ENCODE data around the gene CNR2.

Gene CNR2

DNA sequence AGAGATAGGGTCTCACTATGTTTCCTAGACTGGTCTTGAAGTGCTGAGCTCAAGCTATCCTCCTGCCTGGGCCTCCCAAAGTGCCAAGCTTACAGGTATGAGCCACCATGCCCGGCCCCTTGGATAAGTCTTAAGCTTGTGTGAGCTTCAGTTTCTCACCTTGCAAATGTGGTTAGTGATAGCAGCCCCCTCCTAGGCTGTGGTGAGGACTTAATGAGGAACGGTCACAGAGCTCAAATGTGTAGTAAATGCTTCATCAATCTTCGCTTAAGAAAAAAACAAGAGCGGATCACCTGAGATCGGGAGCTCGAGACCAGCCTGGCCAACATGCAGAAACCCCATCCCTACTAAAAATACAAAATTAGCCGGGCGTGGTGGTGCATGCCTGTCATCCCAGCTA, 3.0 kb downstream of the CNR2 start:
- POLR2A ChIA-PET = interaction anchor here (0.6 to 2.3 kb wide), 2 partner anchors 132 to 151 kb away, joined by 3 to 7 read pairs; partner anchors contain the start of gene PITHD1
- no peak for DNase-seq (ENCODE audit: extremely low spot score)
- no peak for TF ChIP-seq ARNT (IDR thresholded peaks at IDR 0.05)
- no peak for TF ChIP-seq L3MBTL2 (conservative IDR thresholded peaks at IDR 0.05)
- TF ChIP-seq FOXK2 (IDR thresholded peaks at IDR 0.05) = no peak
- TF ChIP-seq ELF4 (IDR thresholded peaks at IDR 0.05) = no peak
- no peak for TF ChIP-seq LEF1 (IDR thresholded peaks at IDR 0.05; ENCODE audit: borderline replicate concordance)
- no peak for TF ChIP-seq HDGF (IDR thresholded peaks at IDR 0.05; ENCODE audit: borderline replicate concordance)
- TF ChIP-seq NFRKB (IDR thresholded peaks at IDR 0.05) = no peak
- TF ChIP-seq FOXA1 (IDR thresholded peaks at IDR 0.05) = no peak
- TF ChIP-seq SUZ12 (IDR thresholded peaks at IDR 0.05) = no peak
- no peak for TF ChIP-seq TARDBP (IDR thresholded peaks at IDR 0.05)
- CTCF ChIA-PET = interaction anchor here (0.6 kb wide), 1 partner anchor 16 kb away, joined by 3 read pairs; no protein-coding TSS in a partner anchor

DNA sequence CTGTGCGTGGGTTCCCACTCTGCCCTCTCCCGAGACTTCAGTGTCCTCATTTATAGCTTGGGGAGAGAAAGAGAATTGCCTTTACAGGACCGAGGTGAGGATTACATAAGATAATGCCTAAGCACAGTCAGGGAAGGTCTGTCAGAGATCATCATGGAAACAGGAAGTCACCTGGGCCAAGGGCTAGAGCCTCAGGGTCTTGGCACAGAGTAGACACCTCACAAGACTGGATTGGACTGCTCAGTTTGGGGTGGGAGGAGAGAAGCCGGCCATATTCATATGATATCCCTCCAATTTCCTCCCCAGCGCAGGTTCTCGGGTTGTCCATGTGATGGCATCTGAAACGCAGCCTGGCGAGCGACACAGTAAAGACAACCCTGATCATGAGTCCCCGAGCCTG, 3.8 kb downstream of the CNR2 start:
- POLR2A ChIA-PET = interaction anchor here (2.3 kb wide), 1 partner anchor 131 kb away, joined by 7 read pairs; the partner anchor contains the start of gene PITHD1
- CTCF ChIA-PET = no interaction called here
- TF ChIP-seq PKNOX1 (IDR thresholded peaks at IDR 0.05) (no peak), ARNT (IDR thresholded peaks at IDR 0.05) (no peak), SUZ12 (IDR thresholded peaks at IDR 0.05) (no peak), ELF4 (IDR thresholded peaks at IDR 0.05) (no peak), FOXA1 (IDR thresholded peaks at IDR 0.05) (no peak), BHLHE40 (IDR thresholded peaks at IDR 0.05; ENCODE audit: borderline replicate concordance) (no peak), ZNF384 (IDR thresholded peaks at IDR 0.05) (no peak), HDGF (IDR thresholded peaks at IDR 0.05; ENCODE audit: borderline replicate concordance) (no peak), NFRKB (IDR thresholded peaks at IDR 0.05) (no peak), SP1 (IDR thresholded peaks at IDR 0.05) (no peak), CTBP1 (IDR thresholded peaks at IDR 0.05; ENCODE audit: borderline replicate concordance) (no peak), FOXK2 (IDR thresholded peaks at IDR 0.05) (no peak), LEF1 (IDR thresholded peaks at IDR 0.05; ENCODE audit: borderline replicate concordance) (no peak), FOXM1 (IDR thresholded peaks at IDR 0.05; ENCODE audit: borderline replicate concordance) (no peak), L3MBTL2 (conservative IDR thresholded peaks at IDR 0.05) (no peak), TARDBP (IDR thresholded peaks at IDR 0.05) (no peak)
- DNase-seq (ENCODE audit: extremely low spot score) = no peak

DNA sequence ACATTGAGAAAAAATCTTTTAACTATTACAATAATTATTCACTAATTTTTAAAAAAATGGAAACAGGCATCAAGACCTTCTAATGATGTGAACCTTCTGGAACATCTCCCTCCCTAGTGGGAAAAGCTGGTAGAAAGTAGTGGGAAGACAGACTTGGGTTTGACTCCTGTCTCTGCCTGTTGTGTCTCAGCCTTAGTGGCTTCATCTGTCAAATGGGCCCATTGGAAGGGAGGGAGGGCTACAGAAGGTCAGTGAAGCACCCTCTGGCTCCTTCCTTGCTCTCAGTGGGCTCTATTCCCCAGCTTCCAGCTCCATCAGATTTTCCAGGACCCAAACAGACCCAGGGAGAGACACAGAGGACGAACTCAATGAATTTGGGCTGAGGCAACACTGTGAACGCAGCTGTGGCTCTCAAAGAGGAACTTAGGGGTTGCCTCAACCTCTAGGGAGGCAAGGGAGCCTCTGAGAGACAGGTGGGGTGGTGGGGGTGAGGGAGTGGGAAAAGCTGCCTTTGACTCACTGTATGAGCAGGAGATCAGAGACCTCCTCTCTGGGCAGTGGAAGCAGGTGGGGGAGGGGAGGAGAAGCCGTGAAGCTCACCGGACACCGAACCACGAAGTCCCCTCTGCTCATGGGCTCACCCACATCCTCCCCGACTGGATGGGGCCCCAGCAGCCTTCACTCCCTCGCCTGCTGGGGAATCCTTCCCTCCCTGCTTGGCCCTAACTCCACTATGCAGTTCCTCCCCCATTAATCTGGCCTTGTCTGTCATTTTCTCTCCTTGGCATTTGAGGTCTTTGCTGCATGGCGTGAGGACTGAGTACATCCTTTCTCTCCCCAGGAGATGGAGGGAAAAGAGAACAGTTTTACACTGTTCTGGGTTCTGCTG, 4.5 kb downstream of the CNR2 start:
- no peak for TF ChIP-seq ELF4 (IDR thresholded peaks at IDR 0.05)
- TF ChIP-seq SP1 (IDR thresholded peaks at IDR 0.05) = no peak
- no peak for TF ChIP-seq TARDBP (IDR thresholded peaks at IDR 0.05)
- TF ChIP-seq SUZ12 (IDR thresholded peaks at IDR 0.05) = no peak
- TF ChIP-seq ARNT (IDR thresholded peaks at IDR 0.05) = no peak
- no peak for TF ChIP-seq L3MBTL2 (conservative IDR thresholded peaks at IDR 0.05)
- TF ChIP-seq BHLHE40 (IDR thresholded peaks at IDR 0.05; ENCODE audit: borderline replicate concordance) = no peak
- no peak for TF ChIP-seq FOXA1 (IDR thresholded peaks at IDR 0.05)
- TF ChIP-seq CTBP1 (IDR thresholded peaks at IDR 0.05; ENCODE audit: borderline replicate concordance) = no peak
- TF ChIP-seq FOXM1 (IDR thresholded peaks at IDR 0.05; ENCODE audit: borderline replicate concordance) = no peak
- TF ChIP-seq FOXK2 (IDR thresholded peaks at IDR 0.05) = no peak
- CTCF ChIA-PET = no interaction called here
- POLR2A ChIA-PET = interaction anchor here (1.0 kb wide), 1 partner anchor 8 kb away, joined by 3 read pairs; no protein-coding TSS in a partner anchor
- no peak for DNase-seq (ENCODE audit: extremely low spot score)

DNA sequence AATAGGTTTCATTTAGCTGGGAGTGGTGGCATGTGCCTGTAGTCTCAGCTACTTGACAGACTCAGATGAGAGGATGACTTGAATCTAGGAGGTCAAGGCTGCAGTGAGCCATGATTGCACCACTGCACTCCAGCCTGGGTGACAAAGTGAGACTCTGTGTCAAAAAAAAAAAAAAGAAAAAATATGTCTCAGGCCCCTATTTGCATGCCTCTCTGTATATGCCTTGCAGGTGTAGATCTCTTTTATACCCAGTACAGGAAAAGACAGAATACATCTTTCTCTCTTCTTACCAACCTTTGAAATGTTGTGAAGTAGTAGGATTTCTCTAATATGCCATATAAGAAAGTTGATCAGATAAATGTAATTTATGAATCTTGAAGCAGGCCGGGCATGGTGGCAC, 6.4 kb downstream of the CNR2 start:
- CTCF ChIA-PET = no interaction called here
- TF ChIP-seq SP1 (IDR thresholded peaks at IDR 0.05) = no peak
- TF ChIP-seq ARNT (IDR thresholded peaks at IDR 0.05) = no peak
- no peak for TF ChIP-seq ELF4 (IDR thresholded peaks at IDR 0.05)
- TF ChIP-seq ZNF384 (IDR thresholded peaks at IDR 0.05) = no peak
- TF ChIP-seq CTBP1 (IDR thresholded peaks at IDR 0.05; ENCODE audit: borderline replicate concordance) = no peak
- no peak for DNase-seq (ENCODE audit: extremely low spot score)
- POLR2A ChIA-PET = no interaction called here

DNA sequence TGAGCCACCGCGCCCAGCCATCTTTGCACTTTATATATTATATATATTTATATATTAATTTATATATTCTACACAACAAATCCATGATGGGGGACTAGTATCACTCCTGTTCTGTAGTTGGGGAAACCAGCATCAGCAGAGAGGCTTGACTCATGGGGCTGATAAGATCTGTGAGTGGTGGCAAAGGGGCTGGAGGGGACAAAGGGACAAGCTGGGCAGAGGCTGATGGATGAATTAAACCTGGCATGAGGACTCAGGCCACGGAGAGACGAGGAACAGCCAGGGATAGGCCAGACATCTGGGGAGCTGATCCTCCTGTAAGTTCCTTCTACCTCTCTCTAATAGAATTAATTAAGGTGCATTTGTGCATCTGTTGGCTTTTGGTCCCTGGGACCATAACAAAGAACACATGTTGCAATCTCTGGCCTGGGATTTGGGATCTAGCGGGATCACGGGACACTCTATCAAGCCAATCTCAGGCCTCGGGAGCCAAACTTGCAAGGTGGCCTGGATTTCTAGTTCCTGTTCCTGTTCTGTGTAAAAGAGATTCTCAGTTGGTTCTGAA, 7.6 kb downstream of the CNR2 start:
- ChIA-PET CTCF (no interaction called here), POLR2A (no interaction called here)
- DNase-seq (ENCODE audit: extremely low spot score) = no peak
- TF ChIP-seq ZNF384 (IDR thresholded peaks at IDR 0.05) = no peak
- no peak for TF ChIP-seq FOXK2 (IDR thresholded peaks at IDR 0.05)
- no peak for TF ChIP-seq SP1 (IDR thresholded peaks at IDR 0.05)
- no peak for TF ChIP-seq FOXA1 (IDR thresholded peaks at IDR 0.05)
- TF ChIP-seq FOXM1 (IDR thresholded peaks at IDR 0.05; ENCODE audit: borderline replicate concordance) = no peak
- no peak for TF ChIP-seq BHLHE40 (IDR thresholded peaks at IDR 0.05; ENCODE audit: borderline replicate concordance)
- no peak for TF ChIP-seq TARDBP (IDR thresholded peaks at IDR 0.05)
- TF ChIP-seq L3MBTL2 (conservative IDR thresholded peaks at IDR 0.05) = no peak
- TF ChIP-seq ARNT (IDR thresholded peaks at IDR 0.05) = no peak
- TF ChIP-seq HDGF (IDR thresholded peaks at IDR 0.05; ENCODE audit: borderline replicate concordance) = no peak
- TF ChIP-seq SUZ12 (IDR thresholded peaks at IDR 0.05) = no peak
- no peak for TF ChIP-seq CTBP1 (IDR thresholded peaks at IDR 0.05; ENCODE audit: borderline replicate concordance)
- no peak for TF ChIP-seq ELF4 (IDR thresholded peaks at IDR 0.05)

GRCh38 chr1:23904748-23905357, 8.3 kb downstream of the CNR2 start:
- no peak for DNase-seq (ENCODE audit: extremely low spot score)
- TF ChIP-seq SUZ12 (IDR thresholded peaks at IDR 0.05) = no peak
- TF ChIP-seq PKNOX1 (IDR thresholded peaks at IDR 0.05) = no peak
- TF ChIP-seq CTBP1 (IDR thresholded peaks at IDR 0.05; ENCODE audit: borderline replicate concordance) = no peak
- no peak for TF ChIP-seq SP1 (IDR thresholded peaks at IDR 0.05)
- TF ChIP-seq ZNF384 (IDR thresholded peaks at IDR 0.05) = no peak
- no peak for TF ChIP-seq HDGF (IDR thresholded peaks at IDR 0.05; ENCODE audit: borderline replicate concordance)
- TF ChIP-seq TARDBP (IDR thresholded peaks at IDR 0.05) = no peak
- no peak for TF ChIP-seq ARNT (IDR thresholded peaks at IDR 0.05)
- no peak for TF ChIP-seq FOXK2 (IDR thresholded peaks at IDR 0.05)
- TF ChIP-seq FOXM1 (IDR thresholded peaks at IDR 0.05; ENCODE audit: borderline replicate concordance) = no peak
- TF ChIP-seq LEF1 (IDR thresholded peaks at IDR 0.05; ENCODE audit: borderline replicate concordance) = no peak
- TF ChIP-seq NFRKB (IDR thresholded peaks at IDR 0.05) = no peak
- no peak for TF ChIP-seq ELF4 (IDR thresholded peaks at IDR 0.05)
- no peak for TF ChIP-seq FOXA1 (IDR thresholded peaks at IDR 0.05)
- TF ChIP-seq BHLHE40 (IDR thresholded peaks at IDR 0.05; ENCODE audit: borderline replicate concordance) = no peak
- TF ChIP-seq L3MBTL2 (conservative IDR thresholded peaks at IDR 0.05) = no peak
- CTCF ChIA-PET = no interaction called here
- POLR2A ChIA-PET = no interaction called here

Measured in HEK293T (cell line).